K562 (cell line): ENCODE results near the gene DPEP3. TPM values are rescaled to one million over a fixed set of nuclear protein-coding genes. Genes with fewer than 3 reads are reported as not detected.
A peak's percentile ranks its signal among the peaks of the same experiment; 100 is the strongest.

Experiments
- BDP1 ChIP-seq: IDR thresholded peaks from 3 replicates; pipeline ENCODE4 v1.6.1; 2011; ENCODE audit not compliant: insufficient read length, insufficient read depth
- C11orf30 ChIP-seq: fragments of 450-650 bp; IDR thresholded peaks from 2 replicates; pipeline ENCODE4 v1.6.1; 2016; ENCODE audit warnings: low read depth, mild to moderate bottlenecking
- DACH1 ChIP-seq: fragments of 450-650 bp; IDR thresholded peaks from 2 replicates; pipeline ENCODE4 v1.6.1; 2018; ENCODE audit not compliant: partially characterized antibody
- EWSR1 ChIP-seq: fragments of 450-650 bp; IDR thresholded peaks from 2 replicates; pipeline ENCODE4 v1.6.1; 2018; ENCODE audit warnings: borderline replicate concordance, mild to moderate bottlenecking, low read depth, moderate library complexity; ENCODE audit not compliant: partially characterized antibody
- GABPB2 ChIP-seq: fragments of 250-450 bp; sonication (Bioruptor Pico); conservative IDR thresholded peaks from 2 replicates; pipeline ENCODE4 v1.5.1; 2021; ENCODE audit warnings: mild to moderate bottlenecking
- HMGN3 ChIP-seq: IDR thresholded peaks from 2 replicates; pipeline ENCODE4 v1.6.1; 2011; ENCODE audit warnings: borderline replicate concordance, low read depth, mild to moderate bottlenecking, mixed read lengths, low read length; ENCODE audit not compliant: insufficient read length; ENCODE audit errors: extremely low read depth
- IRF9 ChIP-seq: fragments of 450-650 bp; IDR thresholded peaks from 2 replicates; pipeline ENCODE4 v1.6.1; 2016; ENCODE audit warnings: missing biosample characterization, missing genetic modification characterization
- KLF13 ChIP-seq: fragments of 450-650 bp; IDR thresholded peaks from 2 replicates; pipeline ENCODE4 v1.6.1; 2016; ENCODE audit warnings: missing genetic modification characterization, low read depth, mild to moderate bottlenecking, missing compliant biosample characterization, moderate library complexity, borderline replicate concordance
- MAZ ChIP-seq, 2 experiments: fragments of 450-650 bp in 1 of 2; sonication (generic) in 1 of 2; formaldehyde crosslinking; IDR thresholded peaks in 1 of 2; conservative IDR thresholded peaks in 1 of 2; 2 replicates each; pipeline versions ENCODE4 v1.4.0 to v1.5.0; 2020; ENCODE audit warnings: mild to moderate bottlenecking in 1 of 2, missing genetic modification reagents in 1 of 2
- MEIS2 ChIP-seq: fragments of 450-650 bp; IDR thresholded peaks from 2 replicates; pipeline ENCODE4 v1.6.1; 2014; ENCODE audit warnings: mild to moderate bottlenecking; ENCODE audit not compliant: partially characterized antibody
- NFE2L1 ChIP-seq: fragments of 450-650 bp; IDR thresholded peaks from 2 replicates; pipeline ENCODE4 v1.6.1; 2016; ENCODE audit warnings: missing genetic modification characterization, low read depth, mild to moderate bottlenecking, missing compliant biosample characterization, moderate library complexity, borderline replicate concordance
- RREB1 ChIP-seq: fragments of 250-450 bp; sonication (Bioruptor Pico); IDR thresholded peaks from 2 replicates; pipeline ENCODE4 v1.4.0; 2020
- SAP30 ChIP-seq: fragments of 200-600 bp; sonication (generic); IDR thresholded peaks from 2 replicates; pipeline ENCODE4 v1.6.1; 2012; ENCODE audit warnings: borderline replicate concordance, low read depth, mild to moderate bottlenecking, moderate library complexity, low read length, control low read depth, inconsistent platforms; ENCODE audit not compliant: insufficient read depth, poor library complexity, severe bottlenecking
- ZNF354B ChIP-seq: fragments of 250-450 bp; sonication (Bioruptor Pico); IDR thresholded peaks from 2 replicates; pipeline ENCODE4 v1.4.0; 2020
- polyA plus RNA-seq, 8 experiments: library from polyadenylated mRNA; depleted of rRNA in 4 of 8; stranded (reverse) in 5 of 8; unstranded in 3 of 8; fragments of >200 nt; fragmentation: Nextera tagmentation in 2 of 8; fragmentation: Illumina TruSeq in 1 of 8; extraction: Ambion mirVana in 2 of 8; extraction: Trizol in 1 of 8; gene quantifications; 2 replicates each; pipeline versions ENCODE4 v1.2.1 to v1.2.3, GENCODE V29; 2011 to 2014; ENCODE audit warnings: inconsistent platforms in 1 of 8, missing spikeins in 1 of 8
- total RNA-seq, 7 experiments: library from RNA; depleted of rRNA in 6 of 7; stranded (reverse); fragments of >200 nt in 6 of 7; fragmentation: Illumina TruSeq in 2 of 7; extraction: Trizol in 2 of 7; gene quantifications; 2 replicates each; pipeline versions ENCODE4 v1.2.1 to v1.2.3, GENCODE V29; 2011 to 2021; ENCODE audit warnings: low replicate concordance in 1 of 7
- TF ChIP-seq, protein P1 (sequence below), 2 experiments: fragments of 450-650 bp in 1 of 2; sonication (generic) in 1 of 2; formaldehyde crosslinking; conservative IDR thresholded peaks; 2 replicates each; pipeline versions ENCODE4 v1.4.0 to v1.8.1; 2020 to 2022; ENCODE audit warnings: mild to moderate bottlenecking in 1 of 2, missing genetic modification reagents in 1 of 2
- TF ChIP-seq, protein P2 (sequence below): sonication (generic); formaldehyde crosslinking; IDR thresholded peaks from 2 replicates; pipeline ENCODE4 v1.8.1; 2023; ENCODE audit warnings: mild to moderate bottlenecking, missing genetic modification reagents, moderate library complexity

The DPEP3 gene
- total and polyA plus RNA-seq, 9 of the 15 experiments (the other 6 are each of a cell fraction or from before 2014, with no cell fraction given): not detected

- TF ChIP-seq DACH1 (no peak), BDP1 (no peak), EWSR1 (no peak), ZNF354B (CRISPR knock-in tag) (no peak), MEIS2 (peak; percentile 80), HMGN3 (peak; percentile 95), KLF13 (tag) (peak; percentile 50; the same call in 1 of the 2 replicates), SAP30 (peak; percentile 90), IRF9 (tag) (no peak), MAZ (CRISPR knock-in tag; conservative IDR thresholded peaks at IDR 0.05 in 1 of 2, IDR thresholded peaks at IDR 0.05 in 1 of 2) (peak; percentile 76 to 86; a peak in 3 of 4 replicates), RREB1 (CRISPR knock-in tag) (no peak; the same call in 1 of the 2 replicates), GABPB2 (0 out of 2 replicates have a peak, but pooled peaks have one; percentile 38), C11orf30 (peak; percentile 49), NFE2L1 (no peak)
- TF ChIP-seq, protein P1, sequence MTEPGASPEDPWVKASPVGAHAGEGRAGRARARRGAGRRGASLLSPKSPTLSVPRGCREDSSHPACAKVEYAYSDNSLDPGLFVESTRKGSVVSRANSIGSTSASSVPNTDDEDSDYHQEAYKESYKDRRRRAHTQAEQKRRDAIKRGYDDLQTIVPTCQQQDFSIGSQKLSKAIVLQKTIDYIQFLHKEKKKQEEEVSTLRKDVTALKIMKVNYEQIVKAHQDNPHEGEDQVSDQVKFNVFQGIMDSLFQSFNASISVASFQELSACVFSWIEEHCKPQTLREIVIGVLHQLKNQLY (CRISPR knock-in tag; conservative IDR thresholded peaks at IDR 0.05): peak in 1 of 2 experiments; percentile 86; a peak in 1 of 4 replicates
- TF ChIP-seq, protein P2, sequence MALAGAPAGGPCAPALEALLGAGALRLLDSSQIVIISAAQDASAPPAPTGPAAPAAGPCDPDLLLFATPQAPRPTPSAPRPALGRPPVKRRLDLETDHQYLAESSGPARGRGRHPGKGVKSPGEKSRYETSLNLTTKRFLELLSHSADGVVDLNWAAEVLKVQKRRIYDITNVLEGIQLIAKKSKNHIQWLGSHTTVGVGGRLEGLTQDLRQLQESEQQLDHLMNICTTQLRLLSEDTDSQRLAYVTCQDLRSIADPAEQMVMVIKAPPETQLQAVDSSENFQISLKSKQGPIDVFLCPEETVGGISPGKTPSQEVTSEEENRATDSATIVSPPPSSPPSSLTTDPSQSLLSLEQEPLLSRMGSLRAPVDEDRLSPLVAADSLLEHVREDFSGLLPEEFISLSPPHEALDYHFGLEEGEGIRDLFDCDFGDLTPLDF (CRISPR knock-in tag): 0 out of 2 replicates have a peak, but pooled peaks have one; percentile 73
These were observed 44.7 kb downstream of the DPEP3 start (continued) for GRCh38 chr16:67935402-67936123.
